Tongue (tissue), 2 donors: ENCODE data around the gene AAR2. TPM values are rescaled to one million over a fixed set of nuclear protein-coding genes. Genes with fewer than 3 reads are reported as not detected.

Experiments used
- DNase-seq: peaks from one replicate; pipeline ENCODE4 v3.0.0-alpha.2; 2015
- total RNA-seq: library from RNA; depleted of rRNA; stranded (reverse); fragments of >200 nt; gene quantifications from one replicate; pipeline ENCODE4 v1.2.3, GENCODE V29; 2014

Gene AAR2
- 24.3 TPM for total RNA-seq

GRCh38 chr20:36235892-36236785 lies at the start of gene AAR2:
Gene AAR2 (plus strand): TSS chr20:36236478. CDS start chr20:36239869, 3,391 bp downstream.
- DNase-seq, result peak; percentile 87

- DNase-seq, result no peak
These were observed 42.1 kb upstream of the AAR2 start for GRCh38 chr20:36193977-36194712.

GRCh38 chr20:36196676-36197075 lies 39.6 kb upstream of the AAR2 start:
- no peak for DNase-seq

- DNase-seq, result no peak
These were observed 39.0 kb upstream of the AAR2 start for GRCh38 chr20:36197271-36197670.

GRCh38 chr20:36199345-36200257 lies 36.7 kb upstream of the AAR2 start:
- peak; percentile 89 for DNase-seq

- no peak for DNase-seq
These were observed 35.8 kb upstream of the AAR2 start for GRCh38 chr20:36200451-36200850.

- no peak for DNase-seq
These were observed 35.1 kb upstream of the AAR2 start for GRCh38 chr20:36201198-36201597.

GRCh38 chr20:36202891-36203338 lies 33.4 kb upstream of the AAR2 start:
- peak; percentile 78 for DNase-seq

GRCh38 chr20:36203861-36204260 lies 32.4 kb upstream of the AAR2 start:
- no peak for DNase-seq

- DNase-seq, result no peak
These were observed 31.3 kb upstream of the AAR2 start for GRCh38 chr20:36205026-36205425.

- no peak for DNase-seq
These were observed 30.2 kb upstream of the AAR2 start for GRCh38 chr20:36206068-36206467.

- DNase-seq, result no peak
These were observed 29.6 kb upstream of the AAR2 start for GRCh38 chr20:36206641-36207040.

GRCh38 chr20:36207602-36208001 lies 28.7 kb upstream of the AAR2 start:
- DNase-seq, result no peak

- DNase-seq, result peak; percentile 12
These were observed 28.0 kb upstream of the AAR2 start for GRCh38 chr20:36208257-36208656.

- DNase-seq, result peak; percentile 12
These were observed 25.7 kb upstream of the AAR2 start for GRCh38 chr20:36210436-36211021.

GRCh38 chr20:36213362-36213761 lies 22.9 kb upstream of the AAR2 start:
- no peak for DNase-seq

- peak; percentile 47 for DNase-seq
These were observed 21.5 kb upstream of the AAR2 start for GRCh38 chr20:36214684-36215256.

GRCh38 chr20:36215778-36216177 lies 20.5 kb upstream of the AAR2 start:
- no peak for DNase-seq

- DNase-seq, result no peak
These were observed 19.8 kb upstream of the AAR2 start for GRCh38 chr20:36216314-36217025.

GRCh38 chr20:36217226-36217625 lies 19.1 kb upstream of the AAR2 start:
- no peak for DNase-seq
